GM18511 (cell line): ENCODE results near the gene LRMDA.

Experiments used
- ATAC-seq: cut with Tn5 transposase; IDR thresholded peaks from one replicate; pipeline ENCODE4 v1.9.1; 2021; ENCODE audit warnings: mild to moderate bottlenecking, moderate library complexity; ENCODE audit not compliant: unreplicated experiment

Gene LRMDA

DNA sequence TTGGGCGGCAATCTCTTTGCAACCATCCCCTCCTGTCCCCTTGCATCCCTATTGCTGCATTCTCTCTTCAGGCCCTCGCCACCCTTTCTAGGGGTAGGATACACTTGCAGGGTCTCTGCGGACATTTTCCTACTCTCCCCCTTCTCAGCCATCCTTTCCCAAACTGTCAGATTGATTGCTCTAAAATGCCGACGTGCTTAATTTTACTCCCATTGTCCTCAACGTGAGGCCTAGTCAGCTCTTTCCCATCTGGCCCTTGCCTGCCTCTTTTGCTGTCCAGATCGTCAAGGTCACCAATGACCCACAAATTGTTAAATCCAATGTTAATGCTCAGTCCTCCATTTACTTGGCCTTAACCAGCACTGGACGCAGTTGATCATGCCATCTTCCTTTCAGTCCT is 12.7 kb upstream of the LRMDA start:
- ATAC-seq, result no peak

DNA sequence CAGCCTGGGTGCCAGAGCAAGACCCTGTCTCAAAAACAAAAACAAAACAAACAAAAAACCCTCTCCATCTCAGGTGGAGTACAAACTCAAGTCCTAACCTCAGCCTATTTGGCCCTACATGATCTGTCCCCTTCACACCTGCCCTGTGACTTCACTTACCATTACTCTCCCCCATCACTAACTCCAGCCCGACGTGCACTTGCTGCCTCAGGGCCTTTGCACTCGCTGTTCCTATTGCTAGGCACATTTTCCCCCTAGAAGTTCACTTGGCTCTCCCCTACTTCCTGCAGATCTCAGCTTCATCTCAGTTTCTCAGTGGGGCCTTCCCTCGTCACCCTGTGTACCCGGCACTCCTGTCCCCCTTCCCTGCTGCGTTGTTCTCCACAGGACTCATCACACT is 8.5 kb upstream of the LRMDA start:
- ATAC-seq, result no peak

DNA sequence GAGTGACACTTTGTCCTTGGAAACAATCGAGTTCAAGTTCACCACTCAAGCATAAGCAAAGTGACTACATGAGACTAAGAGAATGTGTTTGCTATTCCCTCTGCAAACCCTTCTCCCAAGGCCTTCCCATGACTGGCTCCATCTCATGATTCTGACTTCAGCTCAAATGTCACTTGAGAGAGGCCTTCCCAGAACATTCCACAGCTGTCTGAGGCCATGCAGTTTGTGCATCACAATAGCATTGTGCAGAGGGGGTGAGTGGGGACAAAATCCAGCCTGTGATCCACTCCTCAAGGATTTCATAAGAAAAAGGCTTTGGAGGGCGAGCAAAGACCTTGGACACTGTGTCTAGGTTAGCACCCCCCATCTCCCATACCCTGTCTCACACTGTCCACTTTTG is 6.9 kb upstream of the LRMDA start:
- no peak for ATAC-seq

DNA sequence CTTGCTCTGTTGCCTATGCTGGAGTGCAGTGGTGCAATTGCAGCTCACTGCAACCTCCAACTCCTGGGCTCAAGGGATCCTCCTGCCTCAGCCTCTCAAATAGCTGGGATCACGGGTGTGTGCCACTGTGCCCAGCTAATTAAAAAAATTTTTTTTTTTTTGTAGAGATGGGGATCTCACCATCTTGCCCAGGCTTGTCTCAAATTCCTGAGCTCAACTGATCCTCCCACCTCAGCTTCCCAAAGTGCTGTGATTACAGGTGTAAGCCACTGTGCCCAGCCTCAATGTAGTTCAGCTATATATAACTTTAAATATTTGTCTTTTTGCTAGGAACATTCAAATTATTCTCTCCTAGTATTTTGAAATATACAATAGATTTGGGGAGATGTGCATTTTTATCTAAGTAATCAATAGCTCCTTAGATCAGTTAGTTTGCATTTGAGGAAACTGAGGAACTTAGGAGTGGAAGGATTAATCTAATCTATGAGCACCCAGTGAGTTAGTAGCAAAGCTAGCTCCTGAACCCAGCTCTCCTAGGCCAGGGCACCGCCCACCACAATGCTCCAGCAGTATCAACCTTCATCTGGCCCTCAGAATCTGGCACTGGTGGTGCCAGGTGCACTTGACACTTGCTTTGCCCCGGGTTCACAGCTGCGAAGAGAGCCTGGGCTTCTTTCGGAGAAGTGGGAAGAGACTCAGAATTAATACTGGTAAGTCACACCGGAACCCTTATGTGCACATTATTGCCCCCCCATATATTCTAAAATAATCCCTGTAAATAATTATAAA is 5.9 kb upstream of the LRMDA start:
- ATAC-seq, result no peak

DNA sequence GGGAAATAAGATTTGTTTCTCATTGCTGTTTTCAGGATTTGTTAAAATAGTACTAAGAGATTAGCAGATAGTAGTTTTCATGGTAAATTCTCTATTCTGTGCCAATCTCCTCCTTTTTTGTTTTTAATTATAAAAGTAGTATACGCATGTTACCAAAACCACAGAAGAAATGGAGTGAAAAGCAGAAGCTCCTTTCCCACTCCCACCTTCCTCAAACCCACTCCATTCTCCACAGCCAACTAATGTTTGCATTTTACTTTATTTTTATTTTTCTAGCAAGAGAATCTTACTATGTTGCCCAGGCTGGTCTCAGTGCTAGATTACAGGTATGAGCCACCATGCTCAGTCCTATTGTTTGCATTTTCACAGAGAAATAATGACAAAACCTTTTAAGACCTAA is 4.5 kb upstream of the LRMDA start:
- ATAC-seq, result no peak

DNA sequence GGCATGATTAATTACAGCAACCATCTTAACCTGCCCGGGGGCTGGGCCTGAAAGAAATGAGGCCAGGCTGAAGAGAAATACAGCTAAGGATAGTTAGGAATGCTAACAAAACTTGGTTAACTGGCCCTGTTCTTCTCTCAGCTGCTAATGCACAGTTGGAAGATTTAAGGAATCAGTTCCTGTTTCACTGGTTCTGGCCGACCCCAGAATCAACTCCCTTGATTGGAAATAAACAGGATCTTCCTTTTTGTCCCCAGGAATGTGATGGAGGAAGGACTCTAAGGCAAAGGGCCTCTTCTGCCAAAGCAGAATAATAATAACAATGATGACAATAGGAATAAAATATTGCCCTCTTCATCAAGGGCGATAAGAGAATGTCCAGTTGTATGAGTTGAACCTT is 3.5 kb upstream of the LRMDA start:
- no peak for ATAC-seq

DNA sequence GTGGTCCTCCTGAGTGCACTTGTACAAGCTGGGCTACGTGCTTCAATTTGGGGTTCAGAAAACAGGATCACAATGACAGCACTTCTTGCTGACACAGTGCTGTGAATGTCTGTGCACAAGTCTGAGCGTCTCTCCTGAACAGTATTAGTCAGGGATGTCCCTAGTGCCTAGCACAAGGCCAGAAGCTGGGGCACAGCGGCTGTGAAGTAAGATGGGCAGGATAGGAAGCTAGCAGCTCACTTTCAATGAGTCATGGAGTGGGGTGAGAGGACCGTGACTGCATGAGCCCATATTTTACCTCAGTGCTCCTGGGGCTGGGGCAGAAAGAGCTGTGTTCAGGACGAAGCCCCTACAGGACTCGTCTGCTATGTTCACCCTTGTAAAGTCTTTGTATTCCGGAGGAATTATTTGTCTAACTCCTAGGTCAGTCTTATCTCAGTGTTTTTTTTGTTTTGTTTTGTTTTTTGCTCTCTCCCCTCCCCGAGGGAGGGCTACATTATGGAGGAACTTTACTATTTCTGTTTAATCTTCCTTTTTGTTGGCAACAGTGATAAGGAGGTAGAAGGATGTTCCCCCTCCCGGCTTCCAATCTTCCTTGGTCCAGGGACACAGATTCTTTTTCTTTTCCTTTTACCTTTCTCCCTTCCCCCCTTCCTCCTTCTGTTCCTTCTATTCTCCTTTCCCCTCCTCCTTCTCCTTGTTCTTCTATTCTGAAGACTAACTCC is 2.8 kb upstream of the LRMDA start:
- ATAC-seq, result peak; percentile 41

DNA sequence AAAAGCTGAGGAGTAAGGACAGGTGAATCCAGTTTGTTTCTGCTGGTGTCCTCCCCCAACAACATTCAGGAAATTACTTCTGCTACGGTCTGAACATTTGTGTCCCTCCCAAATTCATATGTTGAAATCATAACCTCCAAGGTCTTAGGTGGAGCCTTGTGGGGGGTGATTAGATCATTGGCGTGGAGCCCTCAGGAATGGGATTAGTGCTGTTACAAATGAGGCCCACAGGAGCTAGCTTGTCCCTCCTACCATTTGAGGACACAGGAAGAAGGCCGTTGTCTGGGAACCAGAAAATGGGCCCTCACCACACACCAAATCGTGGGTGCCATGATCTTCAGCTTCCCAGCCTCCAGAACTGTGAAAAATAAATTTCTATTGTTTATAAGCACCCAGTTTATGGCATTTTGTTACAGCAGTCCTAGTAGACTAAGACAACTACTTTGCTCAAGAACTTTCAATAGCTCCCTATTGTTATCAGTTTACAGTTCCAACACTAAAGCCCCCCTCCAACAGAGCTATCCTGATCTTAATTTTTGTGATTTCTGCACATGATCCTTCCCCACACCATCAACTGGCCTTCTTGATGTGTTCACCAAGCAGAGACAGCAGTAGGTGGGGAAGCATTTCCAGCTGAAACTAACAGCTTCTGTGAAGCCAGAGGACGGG is 2.1 kb upstream of the LRMDA start:
- ATAC-seq, result no peak

DNA sequence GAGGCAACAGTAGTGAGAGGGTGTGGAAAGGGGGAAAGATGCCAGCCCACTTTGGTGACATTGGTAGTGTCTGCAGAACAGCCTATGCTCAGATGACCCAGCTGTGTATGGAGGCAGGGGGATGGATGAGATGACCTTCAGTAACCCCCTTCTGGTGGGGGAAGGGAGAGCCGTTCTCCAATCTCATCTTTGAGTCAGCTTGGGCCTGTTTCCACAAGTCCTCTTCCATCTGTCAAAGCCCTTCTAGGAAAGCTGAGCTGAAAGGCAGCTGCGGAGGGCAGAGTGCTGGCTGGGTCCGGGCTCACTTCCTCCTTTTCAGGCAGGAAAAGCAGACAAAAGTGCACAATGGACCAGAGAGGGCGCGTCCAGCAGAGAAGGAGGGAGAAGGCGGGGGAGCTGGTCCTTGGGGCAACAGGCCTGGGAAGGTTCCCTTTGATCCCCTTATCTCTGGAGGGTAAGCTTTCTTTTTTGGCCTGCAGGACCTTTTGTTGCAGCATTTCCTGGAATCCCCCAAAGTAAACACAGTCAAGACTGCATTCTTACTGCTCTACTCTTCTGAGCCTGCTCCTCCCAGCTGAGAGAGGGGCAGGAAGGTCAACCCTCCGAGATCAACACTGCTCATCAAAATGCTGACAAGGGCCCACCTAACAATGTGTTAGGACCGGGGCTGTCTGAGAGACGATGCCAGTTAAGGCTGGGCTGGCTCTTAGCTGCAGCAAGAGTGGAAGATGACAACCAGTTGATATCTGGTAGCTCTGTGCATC is 1.2 kb upstream of the LRMDA start:
- ATAC-seq, result no peak

DNA sequence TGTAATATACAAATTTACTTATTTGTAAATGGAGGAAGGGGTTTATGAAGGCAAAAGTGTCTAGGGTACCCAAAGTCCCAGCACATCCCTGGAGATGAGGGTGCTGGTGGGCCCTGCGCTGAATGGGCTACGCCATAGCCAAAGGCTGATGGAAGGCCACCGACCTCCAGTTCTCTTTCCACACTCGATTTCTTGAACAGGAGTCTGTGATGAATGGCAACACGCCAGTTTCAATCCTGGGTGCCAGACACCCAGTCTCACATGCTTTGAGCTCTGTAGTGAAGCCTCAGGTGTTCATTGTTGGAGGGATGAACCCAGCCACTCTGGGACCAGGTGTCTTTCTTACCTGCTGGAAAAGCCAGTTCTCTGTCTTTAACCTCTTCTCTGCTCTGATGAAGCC is 752 bp downstream of the LRMDA start:
- ATAC-seq, result no peak

DNA sequence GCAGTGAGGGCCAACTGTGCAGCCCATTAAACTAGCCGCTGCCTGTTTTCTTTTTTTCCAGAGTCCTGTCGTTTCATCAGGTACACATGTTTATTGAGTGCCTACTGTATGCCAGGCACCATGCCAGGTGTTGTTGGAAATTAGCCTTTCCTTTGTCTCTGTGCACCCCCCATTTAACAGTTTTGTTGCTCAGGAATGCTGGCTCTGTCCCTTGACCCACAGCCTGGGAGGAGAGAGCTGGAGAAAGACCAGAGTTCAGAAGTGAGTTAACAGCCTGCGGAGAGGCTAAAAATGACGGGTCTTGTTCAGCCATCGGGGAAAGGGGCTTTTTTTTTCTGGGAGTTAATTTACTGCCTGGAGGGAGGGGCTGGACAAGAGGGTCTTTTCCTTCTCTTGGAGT is 1.3 kb downstream of the LRMDA start:
- no peak for ATAC-seq

DNA sequence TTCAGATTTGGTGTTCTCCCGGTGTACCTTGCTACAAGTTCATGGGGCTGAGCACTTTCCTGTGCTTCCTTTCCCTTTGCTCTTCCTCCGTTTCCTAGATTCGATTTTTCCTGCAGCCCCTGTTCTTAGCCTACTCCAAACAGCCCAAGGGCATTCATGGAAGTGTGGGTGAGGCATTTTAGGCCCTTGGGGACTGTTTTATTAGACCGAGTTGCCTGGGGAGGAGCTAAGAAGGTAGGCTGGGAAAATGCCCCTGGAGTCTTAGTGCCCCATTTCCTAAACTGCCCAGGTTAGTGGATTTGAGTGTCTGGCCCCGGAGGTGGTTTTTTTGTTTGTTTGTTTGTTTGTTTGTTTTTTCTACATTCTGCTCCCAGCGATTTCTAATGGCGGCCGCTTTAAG is 1.8 kb downstream of the LRMDA start:
- no peak for ATAC-seq

DNA sequence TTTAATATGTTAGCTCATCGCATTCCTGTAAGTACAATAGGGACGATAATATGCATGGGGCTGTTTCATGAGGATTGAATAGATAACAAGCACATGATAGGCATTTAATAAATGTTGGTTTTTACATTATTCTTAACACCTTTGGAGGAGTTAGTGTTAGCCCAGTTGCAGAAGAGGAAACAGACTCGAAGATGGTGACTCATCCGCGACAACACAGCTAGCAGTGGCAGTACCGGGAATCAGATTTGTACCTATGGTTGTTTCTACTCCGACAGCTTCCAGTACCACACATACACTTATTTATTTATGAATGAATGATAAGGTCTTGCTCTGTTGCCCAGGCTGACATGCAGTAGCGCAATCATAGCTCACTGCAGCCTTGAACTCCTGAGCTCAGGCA is 2.9 kb downstream of the LRMDA start:
- ATAC-seq, result no peak

DNA sequence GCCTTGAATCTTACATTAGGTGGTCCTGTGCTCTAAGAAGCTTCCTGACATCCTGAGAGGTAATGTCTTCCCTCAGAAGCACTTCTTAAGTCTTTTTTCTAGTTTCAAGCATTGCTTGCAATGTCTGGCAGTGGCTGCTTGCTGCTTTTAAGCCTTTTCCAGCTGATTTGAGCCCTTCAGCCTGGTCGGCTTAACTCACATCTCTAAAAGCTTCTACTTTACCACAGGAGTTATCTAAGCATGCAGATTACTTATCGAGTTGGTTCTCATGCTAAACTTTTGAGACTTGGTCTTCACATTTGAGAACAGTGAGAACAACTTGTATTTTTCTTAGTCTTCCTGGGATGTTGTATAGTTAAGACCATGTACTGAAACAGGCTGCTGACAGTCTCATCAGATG is 3.9 kb downstream of the LRMDA start:
- ATAC-seq, result no peak

DNA sequence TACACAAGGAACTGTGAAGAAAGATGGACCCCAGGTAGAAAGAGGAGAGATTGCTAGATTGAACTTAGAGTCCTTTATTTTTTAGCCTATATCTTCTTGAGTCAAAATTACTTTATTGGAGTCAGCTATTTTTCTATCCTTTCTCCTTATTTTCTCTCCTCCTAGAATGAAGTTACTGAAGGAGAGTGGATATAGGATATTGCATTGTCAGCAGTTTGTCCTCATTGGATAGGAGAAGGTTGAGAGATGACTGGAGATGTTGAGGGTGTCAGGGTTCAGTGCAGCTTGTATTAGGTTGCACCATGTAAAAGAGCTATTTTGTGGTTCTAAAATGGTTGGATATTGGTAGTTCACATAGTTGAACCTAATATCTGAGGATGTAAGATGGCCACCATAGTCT is 5.5 kb downstream of the LRMDA start:
- no peak for ATAC-seq

DNA sequence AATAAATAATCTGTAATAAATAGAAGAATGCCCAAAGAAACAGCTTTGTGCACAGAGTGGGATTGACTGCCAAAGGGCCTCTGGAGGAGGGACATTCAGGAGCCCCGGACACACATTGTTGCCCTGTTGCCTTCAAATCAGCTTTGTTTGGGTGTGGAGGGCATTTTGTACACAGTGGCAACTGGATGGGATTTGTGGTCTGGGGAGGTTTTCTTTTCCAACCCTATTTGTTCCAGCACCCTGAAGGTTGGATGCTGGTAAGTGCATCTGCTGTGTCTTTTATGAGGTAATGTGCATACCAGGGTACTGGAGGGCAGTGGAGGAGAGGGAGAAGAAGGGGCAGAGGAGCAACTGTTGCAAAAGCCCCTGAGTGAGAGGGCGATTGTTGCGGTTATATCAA is 6.3 kb downstream of the LRMDA start:
- ATAC-seq, result no peak

DNA sequence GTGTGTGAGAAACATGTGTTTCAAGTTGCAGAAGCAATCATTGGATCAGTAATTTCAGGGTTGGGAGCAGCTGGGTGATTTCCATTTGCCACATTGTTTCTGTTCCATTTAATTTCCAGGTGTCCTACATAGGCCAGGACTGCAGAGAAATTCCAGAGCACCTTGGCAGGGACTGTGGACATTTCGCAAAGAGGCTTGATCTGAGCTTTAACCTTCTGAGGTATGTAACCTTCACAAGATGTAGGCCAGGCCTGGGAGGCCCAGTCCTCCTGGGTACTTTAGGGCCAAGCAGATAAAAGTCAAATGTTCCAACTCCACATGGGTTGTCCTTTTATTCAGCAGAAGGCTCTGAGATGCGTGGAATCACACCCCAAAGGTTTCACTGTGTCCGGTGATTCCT is 6.9 kb downstream of the LRMDA start:
- ATAC-seq, result no peak

DNA sequence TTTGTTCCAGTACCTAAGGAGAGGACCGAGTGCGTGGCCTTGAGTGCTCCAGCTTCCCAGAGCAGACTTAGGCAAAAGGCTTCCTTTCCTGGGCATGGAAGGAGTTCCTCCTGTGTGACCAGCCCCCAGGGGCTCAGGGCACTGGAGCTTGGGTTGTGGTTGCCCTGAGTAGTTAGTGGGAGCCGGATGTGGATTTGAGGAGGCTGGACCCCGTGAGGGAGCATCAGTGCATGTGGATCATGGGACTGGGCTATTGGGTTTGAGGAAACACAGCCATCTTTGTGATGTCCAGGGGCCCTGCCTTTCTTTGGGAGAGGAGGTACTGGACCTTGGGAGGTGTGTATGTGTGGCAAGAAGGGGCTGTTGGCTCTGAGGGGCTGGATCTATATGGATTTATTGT is 8.4 kb downstream of the LRMDA start:
- ATAC-seq, result no peak

DNA sequence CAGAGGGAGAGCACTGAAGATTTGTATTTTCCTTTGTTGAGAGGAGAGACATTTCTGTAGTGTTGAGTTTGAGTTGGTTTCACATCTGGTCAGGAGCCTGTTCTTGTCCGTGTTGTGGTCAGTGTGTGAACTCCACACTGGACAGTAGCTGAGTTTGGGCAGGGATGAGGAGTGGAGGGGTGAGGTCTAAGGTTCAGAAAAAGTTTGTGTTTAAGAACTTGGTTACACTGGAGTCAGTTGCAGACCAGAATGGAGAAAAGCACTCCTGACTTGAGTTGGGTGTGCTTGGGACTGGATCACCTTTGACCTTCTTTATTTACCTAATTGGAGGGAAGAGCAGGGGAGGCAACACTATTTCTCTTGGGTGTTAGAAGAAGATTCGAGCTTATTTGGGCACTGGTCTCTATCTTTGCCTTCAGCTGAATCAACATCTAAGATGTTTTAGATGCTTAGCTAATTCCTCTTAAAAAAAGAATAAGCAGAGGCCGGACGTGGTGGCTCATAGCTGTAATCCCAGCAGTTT is 8.9 kb downstream of the LRMDA start:
- no peak for ATAC-seq

DNA sequence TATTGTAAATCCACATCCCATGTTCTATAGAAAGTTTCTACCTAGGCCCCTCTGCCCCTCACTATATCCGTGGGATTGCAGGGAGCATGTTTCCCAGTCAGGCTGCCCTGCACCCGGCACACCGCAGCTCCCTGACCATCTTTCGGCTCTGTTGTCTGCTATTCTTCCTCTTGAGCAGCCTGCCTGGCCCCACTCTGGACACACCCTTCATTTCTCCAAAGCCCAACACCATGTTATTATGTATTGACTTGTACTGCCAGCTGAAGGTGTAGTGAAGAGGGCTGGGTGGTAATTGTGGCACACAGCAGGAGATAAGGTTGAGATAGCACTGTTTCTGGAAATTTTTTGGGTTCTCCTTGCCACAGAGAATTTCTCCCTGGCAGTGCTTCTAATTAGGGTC is 9.8 kb downstream of the LRMDA start:
- no peak for ATAC-seq

DNA sequence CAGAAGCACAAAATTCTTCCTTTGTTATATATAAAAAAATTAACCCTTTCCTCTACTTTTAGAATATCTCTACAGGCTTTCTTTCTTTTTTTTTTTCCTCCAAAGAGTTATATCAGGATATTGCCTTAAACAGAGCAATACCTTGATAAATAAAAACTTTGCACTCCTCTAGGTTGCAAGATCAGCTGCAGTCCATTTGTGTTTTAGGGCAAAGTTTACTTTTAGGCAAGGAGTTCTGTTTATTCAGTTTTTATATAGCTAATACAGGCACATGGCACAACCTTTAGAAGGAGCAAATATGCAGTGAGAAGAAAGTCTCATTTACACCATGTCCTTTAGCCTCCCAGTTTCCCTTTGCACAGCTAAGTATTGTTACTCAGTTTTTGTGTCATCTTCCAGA is 10.3 kb downstream of the LRMDA start:
- no peak for ATAC-seq
